GM23338 (cell line): ENCODE data around the gene ZNF155.
"Not testable (repeated sequence)": the region's sequence is repeated elsewhere in the genome, so short reads cannot be mapped to it uniquely, and the experiment has no call there.

Experiments used
- CREB1 ChIP-seq: fragments of 250-450 bp; sonication (Bioruptor Pico); IDR thresholded peaks from 2 replicates; pipeline ENCODE4 v1.5.0; 2020; ENCODE audit warnings: low read depth, mild to moderate bottlenecking, moderate library complexity
- EZH2 ChIP-seq: fragments of 200-600 bp; sonication (generic); IDR thresholded peaks from one replicate; pipeline ENCODE4 v1.8.0; 2017; ENCODE audit warnings: antibody characterized with exemption, mild to moderate bottlenecking, low read depth; ENCODE audit not compliant: unreplicated experiment
- EZH2phosphoT487 ChIP-seq: fragments of 200-600 bp; sonication (generic); IDR thresholded peaks from one replicate; pipeline ENCODE4 v1.8.1; 2018; ENCODE audit warnings: antibody characterized with exemption; ENCODE audit not compliant: unreplicated experiment
- JUNB ChIP-seq: IDR thresholded peaks from one replicate; pipeline ENCODE4 v1.6.1; 2016; ENCODE audit warnings: antibody characterized with exemption; ENCODE audit not compliant: unreplicated experiment
- NANOG ChIP-seq: IDR thresholded peaks from 2 replicates; pipeline ENCODE4 v1.6.1; 2016; ENCODE audit warnings: antibody characterized with exemption, borderline replicate concordance
- POLR2AphosphoS5 ChIP-seq: IDR thresholded peaks from 2 replicates; pipeline ENCODE4 v1.6.1; 2016; ENCODE audit warnings: antibody characterized with exemption, low read depth
- ZNF331 ChIP-seq: fragments of 250-450 bp; sonication (Bioruptor Pico); IDR thresholded peaks from 2 replicates; pipeline ENCODE4 v1.5.0; 2020; ENCODE audit warnings: low read depth, mild to moderate bottlenecking, moderate library complexity
- TF ChIP-seq, protein P1 (sequence below), 2 experiments: fragments of 200-600 bp in 1 of 2; sonication (generic) in 1 of 2; conservative IDR thresholded peaks; 2 replicates each; pipeline versions ENCODE4 v1.5.1 to v1.6.1; 2016 to 2017; ENCODE audit warnings: antibody characterized with exemption in 2 of 2, low read depth in 2 of 2, mild to moderate bottlenecking in 2 of 2, moderate library complexity in 1 of 2
- TF ChIP-seq, protein P2 (sequence below): IDR thresholded peaks from 2 replicates; pipeline ENCODE4 v1.6.1; 2016; ENCODE audit warnings: antibody characterized with exemption
- TF ChIP-seq, protein P3 (sequence below): IDR thresholded peaks from one replicate; pipeline ENCODE4 v1.6.1; 2018; ENCODE audit warnings: antibody characterized with exemption; ENCODE audit not compliant: unreplicated experiment

DNA sequence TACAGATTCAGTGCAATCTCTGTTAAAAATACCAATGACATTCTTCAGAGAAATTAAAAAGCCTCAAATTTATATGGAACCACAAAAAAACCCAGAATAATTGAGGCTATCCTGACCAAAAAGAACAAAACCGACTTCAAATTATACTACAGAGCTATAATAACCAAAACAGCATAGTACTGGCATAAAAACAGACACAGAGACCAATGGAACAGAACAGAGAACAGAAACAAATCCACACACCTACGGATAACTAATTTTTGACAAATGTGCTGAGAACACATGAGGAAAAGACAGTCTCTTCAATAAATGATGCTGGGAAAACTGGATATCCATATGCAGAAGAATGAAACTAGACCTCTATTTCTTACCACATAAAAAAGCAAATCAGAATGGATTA, 34.2 kb upstream of the ZNF155 start:
- TF ChIP-seq, protein P1, sequence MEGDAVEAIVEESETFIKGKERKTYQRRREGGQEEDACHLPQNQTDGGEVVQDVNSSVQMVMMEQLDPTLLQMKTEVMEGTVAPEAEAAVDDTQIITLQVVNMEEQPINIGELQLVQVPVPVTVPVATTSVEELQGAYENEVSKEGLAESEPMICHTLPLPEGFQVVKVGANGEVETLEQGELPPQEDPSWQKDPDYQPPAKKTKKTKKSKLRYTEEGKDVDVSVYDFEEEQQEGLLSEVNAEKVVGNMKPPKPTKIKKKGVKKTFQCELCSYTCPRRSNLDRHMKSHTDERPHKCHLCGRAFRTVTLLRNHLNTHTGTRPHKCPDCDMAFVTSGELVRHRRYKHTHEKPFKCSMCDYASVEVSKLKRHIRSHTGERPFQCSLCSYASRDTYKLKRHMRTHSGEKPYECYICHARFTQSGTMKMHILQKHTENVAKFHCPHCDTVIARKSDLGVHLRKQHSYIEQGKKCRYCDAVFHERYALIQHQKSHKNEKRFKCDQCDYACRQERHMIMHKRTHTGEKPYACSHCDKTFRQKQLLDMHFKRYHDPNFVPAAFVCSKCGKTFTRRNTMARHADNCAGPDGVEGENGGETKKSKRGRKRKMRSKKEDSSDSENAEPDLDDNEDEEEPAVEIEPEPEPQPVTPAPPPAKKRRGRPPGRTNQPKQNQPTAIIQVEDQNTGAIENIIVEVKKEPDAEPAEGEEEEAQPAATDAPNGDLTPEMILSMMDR (conservative IDR thresholded peaks at IDR 0.05; ENCODE audit: low read depth in 2 of 2): not testable (repeated sequence)
- not testable (repeated sequence) for TF ChIP-seq EZH2phosphoT487; EZH2; ZNF331 (CRISPR knock-in tag); POLR2AphosphoS5; CREB1 (CRISPR knock-in tag); JUNB; NANOG
- TF ChIP-seq, protein P2, sequence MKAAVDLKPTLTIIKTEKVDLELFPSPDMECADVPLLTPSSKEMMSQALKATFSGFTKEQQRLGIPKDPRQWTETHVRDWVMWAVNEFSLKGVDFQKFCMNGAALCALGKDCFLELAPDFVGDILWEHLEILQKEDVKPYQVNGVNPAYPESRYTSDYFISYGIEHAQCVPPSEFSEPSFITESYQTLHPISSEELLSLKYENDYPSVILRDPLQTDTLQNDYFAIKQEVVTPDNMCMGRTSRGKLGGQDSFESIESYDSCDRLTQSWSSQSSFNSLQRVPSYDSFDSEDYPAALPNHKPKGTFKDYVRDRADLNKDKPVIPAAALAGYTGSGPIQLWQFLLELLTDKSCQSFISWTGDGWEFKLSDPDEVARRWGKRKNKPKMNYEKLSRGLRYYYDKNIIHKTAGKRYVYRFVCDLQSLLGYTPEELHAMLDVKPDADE: not testable (repeated sequence)
- TF ChIP-seq, protein P3, sequence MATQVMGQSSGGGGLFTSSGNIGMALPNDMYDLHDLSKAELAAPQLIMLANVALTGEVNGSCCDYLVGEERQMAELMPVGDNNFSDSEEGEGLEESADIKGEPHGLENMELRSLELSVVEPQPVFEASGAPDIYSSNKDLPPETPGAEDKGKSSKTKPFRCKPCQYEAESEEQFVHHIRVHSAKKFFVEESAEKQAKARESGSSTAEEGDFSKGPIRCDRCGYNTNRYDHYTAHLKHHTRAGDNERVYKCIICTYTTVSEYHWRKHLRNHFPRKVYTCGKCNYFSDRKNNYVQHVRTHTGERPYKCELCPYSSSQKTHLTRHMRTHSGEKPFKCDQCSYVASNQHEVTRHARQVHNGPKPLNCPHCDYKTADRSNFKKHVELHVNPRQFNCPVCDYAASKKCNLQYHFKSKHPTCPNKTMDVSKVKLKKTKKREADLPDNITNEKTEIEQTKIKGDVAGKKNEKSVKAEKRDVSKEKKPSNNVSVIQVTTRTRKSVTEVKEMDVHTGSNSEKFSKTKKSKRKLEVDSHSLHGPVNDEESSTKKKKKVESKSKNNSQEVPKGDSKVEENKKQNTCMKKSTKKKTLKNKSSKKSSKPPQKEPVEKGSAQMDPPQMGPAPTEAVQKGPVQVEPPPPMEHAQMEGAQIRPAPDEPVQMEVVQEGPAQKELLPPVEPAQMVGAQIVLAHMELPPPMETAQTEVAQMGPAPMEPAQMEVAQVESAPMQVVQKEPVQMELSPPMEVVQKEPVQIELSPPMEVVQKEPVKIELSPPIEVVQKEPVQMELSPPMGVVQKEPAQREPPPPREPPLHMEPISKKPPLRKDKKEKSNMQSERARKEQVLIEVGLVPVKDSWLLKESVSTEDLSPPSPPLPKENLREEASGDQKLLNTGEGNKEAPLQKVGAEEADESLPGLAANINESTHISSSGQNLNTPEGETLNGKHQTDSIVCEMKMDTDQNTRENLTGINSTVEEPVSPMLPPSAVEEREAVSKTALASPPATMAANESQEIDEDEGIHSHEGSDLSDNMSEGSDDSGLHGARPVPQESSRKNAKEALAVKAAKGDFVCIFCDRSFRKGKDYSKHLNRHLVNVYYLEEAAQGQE: not testable (repeated sequence)
